Keratinocyte (primary cell): ENCODE results near the gene HSP90AA1. TPM values are rescaled to one million over a fixed set of nuclear protein-coding genes. Genes with fewer than 3 reads are reported as not detected.
"Not testable (repeated sequence)": the region's sequence is repeated elsewhere in the genome, so short reads cannot be mapped to it uniquely, and the experiment has no call there.

ENCODE experiments used
- DNase-seq: peaks from one replicate; pipeline ENCODE4 v3.0.0-alpha.2; 2011; ENCODE audit warnings: low read depth, missing footprints, low spot score
- FAIRE-seq: peaks from 2 replicates; lab custom pipeline; 2011; peaks lifted over from hg19 to GRCh38; lab: Jason Lieb, UNC
- H2AFZ ChIP-seq: 2 replicates; pipeline ENCODE4 v1.6.0; 2012; ENCODE audit warnings: low read length, control low read depth, inconsistent platforms; ENCODE audit not compliant: control insufficient read depth
- H3K27ac ChIP-seq: 2 replicates; pipeline ENCODE4 v1.5.1; 2011; ENCODE audit warnings: low read length; ENCODE audit not compliant: control insufficient read depth, insufficient read depth
- H3K27me3 ChIP-seq: 3 replicates; pipeline ENCODE4 v1.6.0; 2011; ENCODE audit warnings: low read length; ENCODE audit not compliant: control insufficient read depth, insufficient read depth; ENCODE audit errors: extremely low read depth
- H3K36me3 ChIP-seq, 2 experiments: 2 replicates in 1 of 2; 3 replicates in 1 of 2; pipeline ENCODE4 v1.5.1; 2011; ENCODE audit warnings: low read length in 2 of 2, mild to moderate bottlenecking in 1 of 2; ENCODE audit not compliant: control insufficient read depth in 2 of 2, insufficient read depth in 2 of 2; ENCODE audit errors: extremely low read depth in 1 of 2
- H3K4me1 ChIP-seq: 3 replicates; pipeline ENCODE4 v1.5.1; 2011; ENCODE audit warnings: low read length; ENCODE audit not compliant: control insufficient read depth, insufficient read depth; ENCODE audit errors: extremely low read depth
- H3K4me2 ChIP-seq: 3 replicates; pipeline ENCODE4 v1.6.0; 2011; ENCODE audit warnings: low read depth, low read length; ENCODE audit not compliant: control insufficient read depth, insufficient read depth; ENCODE audit errors: extremely low read depth
- H3K4me3 ChIP-seq, 3 experiments: fragments of 200-600 bp in 1 of 3; sonication (generic) in 1 of 3; 2 replicates in 2 of 3; 3 replicates in 1 of 3; pipeline ENCODE4 v1.5.1; 2011 to 2016; ENCODE audit warnings: low read length in 3 of 3, mild to moderate bottlenecking in 3 of 3, control low read depth in 2 of 3, inconsistent platforms in 1 of 3, low read depth in 1 of 3, mixed read lengths in 1 of 3, mixed run types in 1 of 3, moderate library complexity in 1 of 3; ENCODE audit not compliant: control insufficient read depth in 2 of 3, insufficient read depth in 2 of 3; ENCODE audit errors: extremely low read depth in 1 of 3
- H3K79me2 ChIP-seq: 2 replicates; pipeline ENCODE4 v1.6.0; 2012; ENCODE audit warnings: low read length; ENCODE audit not compliant: control insufficient read depth, insufficient read depth
- H3K9ac ChIP-seq: 3 replicates; pipeline ENCODE4 v1.6.0; 2011; ENCODE audit warnings: low read length; ENCODE audit not compliant: control insufficient read depth, insufficient read depth; ENCODE audit errors: extremely low read depth
- H3K9me1 ChIP-seq: 3 replicates; pipeline ENCODE4 v1.6.0; 2011; ENCODE audit warnings: low read length; ENCODE audit not compliant: control insufficient read depth, insufficient read depth; ENCODE audit errors: extremely low read depth
- H3K9me3 ChIP-seq: 2 replicates; pipeline ENCODE4 v1.5.1; 2012; ENCODE audit warnings: low read depth, low read length; ENCODE audit not compliant: control insufficient read depth
- H4K20me1 ChIP-seq: 3 replicates; pipeline ENCODE4 v1.6.0; 2011; ENCODE audit warnings: low read length; ENCODE audit not compliant: control insufficient read depth, insufficient read depth; ENCODE audit errors: extremely low read depth
- EZH2 ChIP-seq: IDR thresholded peaks from one replicate; pipeline ENCODE4 v1.6.1; 2012; ENCODE audit warnings: inconsistent platforms, mild to moderate bottlenecking, low read length, moderate library complexity
- dilution Hi-C: fragments of 300-500 bp; cut with MboI; formaldehyde crosslinking; loops from one replicate; pipeline ENCODE4 v1.7.0; 2020; ENCODE audit warnings: low sequenced_read_pairs; ENCODE audit not compliant: extremely low pct_ligation_motif_present
- polyA minus RNA-seq, 3 experiments: library from RNA; depleted of rRNA, polyadenylated mRNA; stranded (reverse); fragments of >200 nt; gene quantifications; 1 replicate in 1 of 3; 2 replicates in 1 of 3; 3 replicates in 1 of 3; pipeline ENCODE4 v1.2.3, GENCODE V29; 2011
- polyA plus RNA-seq, 5 experiments: library from polyadenylated mRNA; depleted of rRNA in 3 of 5; stranded (reverse) in 3 of 5; stranded (forward) in 1 of 5; unstranded in 1 of 5; fragments of >200 nt; gene quantifications; 1 replicate in 1 of 5; 2 replicates in 3 of 5; 3 replicates in 1 of 5; pipeline versions ENCODE4 v1.2.1 to v1.2.3, GENCODE V29; 2011 to 2012; ENCODE audit warnings: missing spikeins in 2 of 5, low read depth in 1 of 5, low replicate concordance in 1 of 5
- TF ChIP-seq, protein P1 (sequence below), 3 experiments: IDR thresholded peaks in 1 of 3; conservative IDR thresholded peaks in 1 of 3; optimal IDR thresholded peaks in 1 of 3; 2 replicates in 2 of 3; 3 replicates in 1 of 3; pipeline versions ENCODE3 to v1.5.1; 2011; ENCODE audit warnings: low read length in 3 of 3, mild to moderate bottlenecking in 3 of 3, moderate library complexity in 2 of 3, control low read depth in 1 of 3, inconsistent platforms in 1 of 3; ENCODE audit not compliant: insufficient read depth in 2 of 3; ENCODE audit errors: extremely low read depth in 1 of 3

HSP90AA1 gene
- 436 to 952 TPM (median 898 TPM) in 3 replicates for polyA plus RNA-seq
- polyA plus RNA-seq (2011; ENCODE audit: low read depth), result 5,549 TPM
- 387 and 706 TPM in 2 replicates for polyA plus RNA-seq (2011; cell fraction: cytosol; rRNA removed)
- 414 and 646 TPM in 2 replicates for polyA plus RNA-seq (2011; cell fraction: nucleus; rRNA removed)
- polyA plus RNA-seq (2012; ENCODE audit: low replicate concordance), result 1,032 and 1,140 TPM in 2 replicates
- 141 to 874 TPM (median 371 TPM) in 3 replicates for polyA minus RNA-seq
- 889 TPM for polyA minus RNA-seq (2011; cell fraction: cytosol; rRNA and poly(A)+ RNA removed)
- polyA minus RNA-seq (2011; cell fraction: nucleus; rRNA and poly(A)+ RNA removed), result 192 and 292 TPM in 2 replicates

DNA sequence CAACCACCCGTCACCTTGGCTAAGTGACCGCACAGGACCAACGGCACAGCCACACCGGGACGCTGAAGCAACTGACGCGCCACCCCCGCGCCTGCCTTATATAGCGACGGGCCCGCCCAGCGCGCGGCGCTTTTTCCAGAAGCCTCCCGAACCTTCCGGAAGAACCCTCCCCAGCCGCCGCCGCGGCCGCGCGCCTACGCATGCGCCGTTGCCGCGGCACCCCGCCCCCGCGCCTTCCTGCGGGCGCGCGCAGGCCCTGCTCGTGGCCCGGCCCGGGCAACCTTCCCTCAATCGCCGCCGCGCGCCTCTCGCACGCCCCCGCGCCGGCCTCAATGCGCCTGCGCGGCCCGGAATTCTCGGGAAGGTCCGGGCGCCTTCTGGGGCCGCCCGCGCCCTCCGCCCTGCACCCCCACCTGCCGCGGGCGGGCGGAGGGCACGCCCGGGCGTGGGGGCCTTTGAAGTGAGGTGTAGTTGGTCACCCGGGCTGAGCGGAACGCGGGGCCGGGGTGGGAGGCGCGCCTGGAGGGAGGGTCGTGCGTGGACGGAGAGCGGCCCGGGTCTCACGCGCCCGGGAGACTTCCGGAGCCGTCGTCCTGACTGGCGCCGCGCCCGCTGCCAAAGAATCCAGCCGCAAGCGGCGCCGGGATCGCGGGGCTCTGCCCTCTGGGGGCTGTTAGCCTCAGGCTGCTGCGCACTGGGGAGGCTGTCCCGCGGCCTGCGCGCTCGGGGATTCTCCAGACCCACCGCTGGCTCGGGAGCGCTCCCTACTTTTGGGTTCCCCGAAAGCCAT is at the start of gene HSP90AA1:
TSS of gene HSP90AA1 (minus strand) at position 73 of the 790 bp plus-strand sequence. CDS start 666 bp downstream, outside the sequence.
- Histone ChIP-seq H3K4me3 (peak within 1 kb of the TSS; percentile 74 to 87 (median 79)), H3K27me3 (no peaks in the 10 kb centered on the region), H3K9me1 (no peaks in the 10 kb centered on the region), H3K9ac (peak within 1 kb of the TSS; percentile 87), H3K9me3 (no peaks in the 10 kb centered on the region), H3K4me1 (peaks cover 39% of the 10 kb centered on the region), H3K27ac (peak within 1 kb of the TSS; percentile 77), H3K79me2 (peaks cover 41% of the 10 kb centered on the region), H2AFZ (peak within 1 kb of the TSS; percentile 62), H3K4me2 (peak within 1 kb of the TSS; percentile 93), H3K36me3 (peaks cover 17 to 22% of the 10 kb centered on the region in 2 experiments), H4K20me1 (peaks cover 13% of the 10 kb centered on the region)
- no peak for DNase-seq
- TF ChIP-seq, protein P1, sequence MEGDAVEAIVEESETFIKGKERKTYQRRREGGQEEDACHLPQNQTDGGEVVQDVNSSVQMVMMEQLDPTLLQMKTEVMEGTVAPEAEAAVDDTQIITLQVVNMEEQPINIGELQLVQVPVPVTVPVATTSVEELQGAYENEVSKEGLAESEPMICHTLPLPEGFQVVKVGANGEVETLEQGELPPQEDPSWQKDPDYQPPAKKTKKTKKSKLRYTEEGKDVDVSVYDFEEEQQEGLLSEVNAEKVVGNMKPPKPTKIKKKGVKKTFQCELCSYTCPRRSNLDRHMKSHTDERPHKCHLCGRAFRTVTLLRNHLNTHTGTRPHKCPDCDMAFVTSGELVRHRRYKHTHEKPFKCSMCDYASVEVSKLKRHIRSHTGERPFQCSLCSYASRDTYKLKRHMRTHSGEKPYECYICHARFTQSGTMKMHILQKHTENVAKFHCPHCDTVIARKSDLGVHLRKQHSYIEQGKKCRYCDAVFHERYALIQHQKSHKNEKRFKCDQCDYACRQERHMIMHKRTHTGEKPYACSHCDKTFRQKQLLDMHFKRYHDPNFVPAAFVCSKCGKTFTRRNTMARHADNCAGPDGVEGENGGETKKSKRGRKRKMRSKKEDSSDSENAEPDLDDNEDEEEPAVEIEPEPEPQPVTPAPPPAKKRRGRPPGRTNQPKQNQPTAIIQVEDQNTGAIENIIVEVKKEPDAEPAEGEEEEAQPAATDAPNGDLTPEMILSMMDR (optimal IDR thresholded peaks at IDR 0.05 in 1 of 3, IDR thresholded peaks at IDR 0.05 in 1 of 3, conservative IDR thresholded peaks at IDR 0.05 in 1 of 3; ENCODE audit: extremely low read depth in 1 of 3, insufficient read depth in 2 of 3, low read length in 3 of 3), result peak in 1 of 3 experiments; percentile 26
- no peak for TF ChIP-seq EZH2
- no peak for FAIRE-seq
- dilution Hi-C loops, result no loop called here

DNA sequence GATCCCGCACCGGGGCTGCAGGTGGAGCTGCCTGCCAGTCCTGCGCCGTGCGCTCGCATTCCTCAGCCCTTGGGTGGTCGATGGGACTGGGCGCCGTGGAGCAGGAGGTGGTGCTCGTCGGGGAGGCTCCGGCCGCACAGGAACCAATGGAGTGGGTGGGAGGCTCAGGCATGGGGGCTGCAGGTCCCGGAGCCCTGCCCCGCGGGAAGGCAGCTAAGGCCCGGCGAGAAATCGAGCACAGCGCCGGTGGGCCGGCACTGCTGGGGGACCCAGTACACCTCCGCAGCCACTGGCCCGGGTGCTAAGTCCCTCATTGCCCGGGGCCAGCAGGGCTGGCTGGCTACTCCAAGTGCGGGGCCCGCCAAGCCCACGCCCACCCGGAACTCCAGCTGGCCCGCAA is 48.6 kb upstream of the HSP90AA1 start:
- peaks cover 26% of the 10 kb centered on the region for H3K79me2 ChIP-seq
- H3K9ac ChIP-seq, H2AFZ ChIP-seq, H3K4me2 ChIP-seq, dilution Hi-C loops, H3K27me3 ChIP-seq, FAIRE-seq, DNase-seq, H3K4me3 ChIP-seq, H3K9me1 ChIP-seq, H3K9me3 ChIP-seq, H3K27ac ChIP-seq, H3K4me1 ChIP-seq, H4K20me1 ChIP-seq, H3K36me3 ChIP-seq: not testable (repeated sequence)

DNA sequence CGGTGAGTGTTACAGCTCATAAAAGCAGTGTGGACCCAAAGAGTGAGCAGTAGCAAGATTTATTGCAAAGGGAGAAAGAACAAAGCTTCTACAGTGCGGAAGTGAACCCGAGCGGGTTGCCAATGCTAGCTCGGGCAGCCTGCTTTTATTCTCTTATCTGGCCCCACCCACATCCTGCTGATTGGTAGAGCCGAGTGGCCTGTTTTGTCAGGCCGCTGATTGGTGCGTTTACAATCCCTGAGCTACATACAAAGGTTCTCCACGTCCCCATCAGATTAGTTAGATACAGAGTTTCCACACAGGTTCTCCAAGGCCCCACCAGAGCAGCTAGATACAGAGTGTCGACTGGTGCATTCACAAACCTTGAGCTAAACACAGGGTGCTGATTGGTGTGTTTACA is 47.9 kb upstream of the HSP90AA1 start:
- FAIRE-seq, H3K4me1 ChIP-seq, H3K4me2 ChIP-seq, dilution Hi-C loops, H4K20me1 ChIP-seq, H3K9me1 ChIP-seq, H3K4me3 ChIP-seq, H3K27ac ChIP-seq, H3K36me3 ChIP-seq, H3K27me3 ChIP-seq, H3K9me3 ChIP-seq, H2AFZ ChIP-seq, H3K9ac ChIP-seq, DNase-seq: not testable (repeated sequence)
- H3K79me2 ChIP-seq, result peaks cover 19% of the 10 kb centered on the region

DNA sequence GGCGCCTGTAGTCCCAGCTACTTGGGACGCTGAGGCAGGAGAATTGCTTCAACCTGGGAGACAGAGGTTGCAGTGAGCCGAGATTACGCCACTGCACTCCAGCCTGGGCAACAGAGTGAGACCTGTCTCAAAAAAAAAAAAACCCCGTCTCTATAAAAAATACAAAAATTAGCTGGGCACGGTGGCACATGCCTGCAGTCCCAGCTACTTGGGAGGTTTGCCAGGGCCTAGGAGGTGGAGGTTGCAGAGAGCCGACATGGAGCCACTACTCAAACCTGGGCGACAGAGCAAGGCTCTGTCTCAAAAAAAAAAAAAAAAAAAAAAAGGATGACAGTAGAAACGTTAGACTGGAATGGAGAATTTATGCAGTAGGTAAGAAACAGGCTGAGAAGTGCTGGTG is 47.2 kb upstream of the HSP90AA1 start:
- H3K9ac ChIP-seq, H3K4me2 ChIP-seq, H3K27me3 ChIP-seq, dilution Hi-C loops, H3K27ac ChIP-seq, H3K36me3 ChIP-seq, FAIRE-seq, H4K20me1 ChIP-seq, H3K9me1 ChIP-seq, H3K4me3 ChIP-seq, DNase-seq, H3K9me3 ChIP-seq, H2AFZ ChIP-seq, H3K4me1 ChIP-seq: not testable (repeated sequence)
- peaks cover 18% of the 10 kb centered on the region for H3K79me2 ChIP-seq
